H1 (cell line): ENCODE data around the gene SEZ6L. TPM values are rescaled to one million over a fixed set of nuclear protein-coding genes. Genes with fewer than 3 reads are reported as not detected.

ENCODE experiments used
- ASH2L ChIP-seq: fragments of 200-600, 300-600 bp; sonication (generic); IDR thresholded peaks from one replicate; pipeline ENCODE4 v1.7.1; 2017; ENCODE audit warnings: low read length
- polyA plus RNA-seq, 7 experiments: library from polyadenylated mRNA; depleted of rRNA in 3 of 7; stranded (reverse) in 5 of 7; unstranded in 2 of 7; fragments of >200 nt in 5 of 7; fragments of 200-250 nt in 2 of 7; gene quantifications; 1 replicate in 5 of 7; 2 replicates in 1 of 7; 4 replicates in 1 of 7; pipeline versions ENCODE4 v1.2.1 to v1.2.3, GENCODE V29; 2011 to 2013; ENCODE audit warnings: missing spikeins in 2 of 7, mixed read lengths in 2 of 7
- total RNA-seq: library from RNA; stranded (reverse); fragmentation: NEBNext Ultra II Directional; extraction: Animal tissue kit (Norgen Biotek cat#: 25700); gene quantifications from 2 replicates; pipeline ENCODE4 v1.2.1, GENCODE V29; 2021
- TF ChIP-seq, protein P1 (sequence below): fragments of 300-600 bp; sonication (generic); IDR thresholded peaks from 2 replicates; pipeline ENCODE4 v1.7.1; 2012; ENCODE audit warnings: low read length, moderate library complexity, mild to moderate bottlenecking, inconsistent platforms; ENCODE audit not compliant: insufficient replicate concordance

The SEZ6L gene
- total and polyA plus RNA-seq, 2 of the 8 experiments (the other 6 are each of a cell fraction or from before 2014, with no cell fraction given): 0.06 to 0.33 TPM

DNA sequence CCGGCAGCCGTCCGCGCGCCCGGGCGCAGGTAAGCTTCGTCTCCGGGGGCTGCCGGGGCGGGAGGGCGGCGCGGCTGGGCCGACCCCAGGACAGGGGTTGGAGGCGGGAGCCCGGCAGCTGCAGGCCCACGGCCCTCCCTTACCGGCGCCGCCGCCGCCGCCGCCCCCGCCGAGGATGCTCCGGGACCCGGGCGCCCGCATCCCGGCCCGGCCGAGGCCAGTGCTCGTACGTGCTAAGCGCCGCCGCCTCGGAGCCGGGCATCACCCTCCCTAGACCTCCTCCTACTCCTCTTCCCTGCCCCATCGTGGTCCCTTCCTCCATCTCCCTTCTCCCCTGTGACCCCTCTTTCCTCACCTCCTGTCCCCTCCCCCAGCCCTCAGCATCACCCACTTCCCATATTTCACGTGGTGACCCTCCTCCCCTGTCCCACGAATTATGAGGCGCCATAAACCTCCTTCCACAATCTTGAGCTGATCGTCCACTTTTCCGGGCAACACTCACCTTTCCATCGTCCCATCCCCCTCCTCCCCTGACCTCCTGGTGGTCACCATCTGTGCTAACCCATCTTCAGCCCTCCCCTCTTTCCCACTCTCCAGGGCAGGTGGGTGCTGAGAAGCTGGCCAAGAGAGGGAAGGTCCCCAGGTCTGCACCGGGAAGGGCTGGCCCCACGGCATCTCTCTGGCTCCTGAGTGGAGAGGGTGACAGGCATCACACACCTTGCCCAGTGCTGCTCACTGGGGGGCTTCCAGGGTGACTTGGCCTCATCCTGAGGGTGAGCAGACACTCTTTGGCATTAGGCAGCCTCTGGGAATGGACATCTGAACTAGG lies 260.4 kb downstream of the SEZ6L start (continued):
- TF ChIP-seq, protein P1, sequence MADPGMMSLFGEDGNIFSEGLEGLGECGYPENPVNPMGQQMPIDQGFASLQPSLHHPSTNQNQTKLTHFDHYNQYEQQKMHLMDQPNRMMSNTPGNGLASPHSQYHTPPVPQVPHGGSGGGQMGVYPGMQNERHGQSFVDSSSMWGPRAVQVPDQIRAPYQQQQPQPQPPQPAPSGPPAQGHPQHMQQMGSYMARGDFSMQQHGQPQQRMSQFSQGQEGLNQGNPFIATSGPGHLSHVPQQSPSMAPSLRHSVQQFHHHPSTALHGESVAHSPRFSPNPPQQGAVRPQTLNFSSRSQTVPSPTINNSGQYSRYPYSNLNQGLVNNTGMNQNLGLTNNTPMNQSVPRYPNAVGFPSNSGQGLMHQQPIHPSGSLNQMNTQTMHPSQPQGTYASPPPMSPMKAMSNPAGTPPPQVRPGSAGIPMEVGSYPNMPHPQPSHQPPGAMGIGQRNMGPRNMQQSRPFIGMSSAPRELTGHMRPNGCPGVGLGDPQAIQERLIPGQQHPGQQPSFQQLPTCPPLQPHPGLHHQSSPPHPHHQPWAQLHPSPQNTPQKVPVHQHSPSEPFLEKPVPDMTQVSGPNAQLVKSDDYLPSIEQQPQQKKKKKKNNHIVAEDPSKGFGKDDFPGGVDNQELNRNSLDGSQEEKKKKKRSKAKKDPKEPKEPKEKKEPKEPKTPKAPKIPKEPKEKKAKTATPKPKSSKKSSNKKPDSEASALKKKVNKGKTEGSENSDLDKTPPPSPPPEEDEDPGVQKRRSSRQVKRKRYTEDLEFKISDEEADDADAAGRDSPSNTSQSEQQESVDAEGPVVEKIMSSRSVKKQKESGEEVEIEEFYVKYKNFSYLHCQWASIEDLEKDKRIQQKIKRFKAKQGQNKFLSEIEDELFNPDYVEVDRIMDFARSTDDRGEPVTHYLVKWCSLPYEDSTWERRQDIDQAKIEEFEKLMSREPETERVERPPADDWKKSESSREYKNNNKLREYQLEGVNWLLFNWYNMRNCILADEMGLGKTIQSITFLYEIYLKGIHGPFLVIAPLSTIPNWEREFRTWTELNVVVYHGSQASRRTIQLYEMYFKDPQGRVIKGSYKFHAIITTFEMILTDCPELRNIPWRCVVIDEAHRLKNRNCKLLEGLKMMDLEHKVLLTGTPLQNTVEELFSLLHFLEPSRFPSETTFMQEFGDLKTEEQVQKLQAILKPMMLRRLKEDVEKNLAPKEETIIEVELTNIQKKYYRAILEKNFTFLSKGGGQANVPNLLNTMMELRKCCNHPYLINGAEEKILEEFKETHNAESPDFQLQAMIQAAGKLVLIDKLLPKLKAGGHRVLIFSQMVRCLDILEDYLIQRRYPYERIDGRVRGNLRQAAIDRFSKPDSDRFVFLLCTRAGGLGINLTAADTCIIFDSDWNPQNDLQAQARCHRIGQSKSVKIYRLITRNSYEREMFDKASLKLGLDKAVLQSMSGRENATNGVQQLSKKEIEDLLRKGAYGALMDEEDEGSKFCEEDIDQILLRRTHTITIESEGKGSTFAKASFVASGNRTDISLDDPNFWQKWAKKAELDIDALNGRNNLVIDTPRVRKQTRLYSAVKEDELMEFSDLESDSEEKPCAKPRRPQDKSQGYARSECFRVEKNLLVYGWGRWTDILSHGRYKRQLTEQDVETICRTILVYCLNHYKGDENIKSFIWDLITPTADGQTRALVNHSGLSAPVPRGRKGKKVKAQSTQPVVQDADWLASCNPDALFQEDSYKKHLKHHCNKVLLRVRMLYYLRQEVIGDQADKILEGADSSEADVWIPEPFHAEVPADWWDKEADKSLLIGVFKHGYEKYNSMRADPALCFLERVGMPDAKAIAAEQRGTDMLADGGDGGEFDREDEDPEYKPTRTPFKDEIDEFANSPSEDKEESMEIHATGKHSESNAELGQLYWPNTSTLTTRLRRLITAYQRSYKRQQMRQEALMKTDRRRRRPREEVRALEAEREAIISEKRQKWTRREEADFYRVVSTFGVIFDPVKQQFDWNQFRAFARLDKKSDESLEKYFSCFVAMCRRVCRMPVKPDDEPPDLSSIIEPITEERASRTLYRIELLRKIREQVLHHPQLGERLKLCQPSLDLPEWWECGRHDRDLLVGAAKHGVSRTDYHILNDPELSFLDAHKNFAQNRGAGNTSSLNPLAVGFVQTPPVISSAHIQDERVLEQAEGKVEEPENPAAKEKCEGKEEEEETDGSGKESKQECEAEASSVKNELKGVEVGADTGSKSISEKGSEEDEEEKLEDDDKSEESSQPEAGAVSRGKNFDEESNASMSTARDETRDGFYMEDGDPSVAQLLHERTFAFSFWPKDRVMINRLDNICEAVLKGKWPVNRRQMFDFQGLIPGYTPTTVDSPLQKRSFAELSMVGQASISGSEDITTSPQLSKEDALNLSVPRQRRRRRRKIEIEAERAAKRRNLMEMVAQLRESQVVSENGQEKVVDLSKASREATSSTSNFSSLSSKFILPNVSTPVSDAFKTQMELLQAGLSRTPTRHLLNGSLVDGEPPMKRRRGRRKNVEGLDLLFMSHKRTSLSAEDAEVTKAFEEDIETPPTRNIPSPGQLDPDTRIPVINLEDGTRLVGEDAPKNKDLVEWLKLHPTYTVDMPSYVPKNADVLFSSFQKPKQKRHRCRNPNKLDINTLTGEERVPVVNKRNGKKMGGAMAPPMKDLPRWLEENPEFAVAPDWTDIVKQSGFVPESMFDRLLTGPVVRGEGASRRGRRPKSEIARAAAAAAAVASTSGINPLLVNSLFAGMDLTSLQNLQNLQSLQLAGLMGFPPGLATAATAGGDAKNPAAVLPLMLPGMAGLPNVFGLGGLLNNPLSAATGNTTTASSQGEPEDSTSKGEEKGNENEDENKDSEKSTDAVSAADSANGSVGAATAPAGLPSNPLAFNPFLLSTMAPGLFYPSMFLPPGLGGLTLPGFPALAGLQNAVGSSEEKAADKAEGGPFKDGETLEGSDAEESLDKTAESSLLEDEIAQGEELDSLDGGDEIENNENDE: no peak
- peak; percentile 16 for TF ChIP-seq ASH2L
